Heart left ventricle (tissue), 16 donors: ENCODE data around the gene TOR4A. TPM values are rescaled to one million over a fixed set of nuclear protein-coding genes. Genes with fewer than 3 reads are reported as not detected.

Experiments used
- ATAC-seq, 4 donors: fragments of 200-7000 bp; cut with Tn5 transposase; one replicate each; pipeline ENCODE4 v1.9.1; 2020 to 2022; ENCODE audit warnings: moderate library complexity in 4 of 4, mild to moderate bottlenecking in 3 of 4, moderate number of reproducible peaks in 1 of 4
- DNase-seq, 5 donors: peaks; one replicate each; pipeline ENCODE4 v3.0.0-alpha.2; 2020
- H3K27ac ChIP-seq, 12 donors: fragments of 200-600 bp; sonication (generic) in 4 of 12; one replicate each; pipeline versions ENCODE4 v1.5.0 to v1.8.0; 2016 to 2022; ENCODE audit warnings: mild to moderate bottlenecking in 2 of 12
- H3K27me3 ChIP-seq, 9 donors: fragments of 200-600 bp; sonication (generic) in 2 of 9; one replicate each; pipeline versions ENCODE4 v1.5.1 to v1.8.0; 2016 to 2022; ENCODE audit warnings: mild to moderate bottlenecking in 3 of 9
- H3K36me3 ChIP-seq, 9 donors: fragments of 200-600 bp; sonication (generic) in 2 of 9; one replicate each; pipeline versions ENCODE4 v1.5.0 to v1.8.0; 2018 to 2022; ENCODE audit warnings: mild to moderate bottlenecking in 2 of 9
- H3K4me1 ChIP-seq, 12 donors: fragments of 200-600 bp; sonication (generic) in 4 of 12; one replicate each; pipeline versions ENCODE4 v1.5.0 to v1.8.0; 2016 to 2022; ENCODE audit warnings: mild to moderate bottlenecking in 3 of 12
- H3K4me3 ChIP-seq, 12 donors: fragments of 200-600 bp; sonication (generic) in 4 of 12; one replicate each; pipeline versions ENCODE4 v1.5.0 to v1.8.0; 2017 to 2022; ENCODE audit warnings: mild to moderate bottlenecking in 9 of 12, moderate library complexity in 4 of 12
- H3K9me3 ChIP-seq, 12 donors: fragments of 200-600 bp; sonication (generic) in 4 of 12; one replicate each; pipeline versions ENCODE4 v1.5.0 to v1.8.0; 2016 to 2022; ENCODE audit warnings: mild to moderate bottlenecking in 1 of 12
- CTCF ChIP-seq, 12 donors: fragments of 200-600 bp; sonication (generic) in 4 of 12; IDR thresholded peaks; one replicate each; pipeline versions ENCODE4 v1.5.0 to v1.8.0; 2018 to 2022; ENCODE audit warnings: antibody characterized with exemption in 12 of 12, mild to moderate bottlenecking in 5 of 12
- POLR2A ChIP-seq, 2 donors: fragments of 450-650 bp; IDR thresholded peaks; one replicate each; pipeline ENCODE4 v1.6.1; 2017; ENCODE audit warnings: antibody characterized with exemption in 2 of 2, mild to moderate bottlenecking in 2 of 2, moderate library complexity in 2 of 2
- WGBS, 4 donors: extraction: QIAGEN DNeasy Blood & Tissue Kit in 2 of 4; methylation state at CpG; one replicate each; pipeline versions ENCODE4 v1.1.5 to v1.1.7; 2013 to 2018; 5-methylcytosine and 5-hydroxymethylcytosine counted together
- intact Hi-C, 10 donors: fragments of 100-400 bp; cut with DNase I; formaldehyde crosslinking; loops; one replicate each; pipeline versions ENCODE4 v1.11.1 to v1.14.2; 2022
- polyA plus RNA-seq, 2 donors: library from polyadenylated mRNA; stranded (reverse); fragments of 200-250 nt; gene quantifications; one replicate each; pipeline ENCODE4 v1.2.3, GENCODE V29; 2013
- total RNA-seq, 9 donors: library from RNA; depleted of rRNA in 2 of 9; stranded (reverse); fragments of >200 nt in 2 of 9; fragmentation: NEBNext Ultra II Directional in 3 of 9; extraction: Animal tissue kit (Norgen Biotek cat#: 25700) in 3 of 9; gene quantifications; one replicate each; pipeline versions ENCODE4 v1.1.0 to v1.2.4, GENCODE V29; 2016 to 2023
- donor health status: ischemic (EF 13 %, LVEDD 7.1; RV severe dilation, severe dysfunction).
- donor health status: healthy with polysubstance abuse.
- donor health status: DM: no; HTN: yes; CAD: no.
- donor health status: DM: no; HTN: no; CAD: no.
- donor health status: ischemic (EF 25% LVEDD 6.9; RV normal size, moderate dysfunction).
- donor health status: ischemic (EF 25% LVEDD 5.7; RV mildly dilated, moderate dysfunction).
- donor health status: healthy.
- donor health status: DM: yes; HTN: yes; CAD: no.
- donor health status: ischemic (EF 35%, LVEDD 5.7; RV mildly dilated, moderate dysfunction).
- donor health status: nonischemic (EF 11% LVEDD 7.7; RV severe dilation, severe dysfunction).
- donor health status: DM: yes; HTN: yes; CAD: no.
- donor health status: PGD.
- donor health status: ischemic (EF 29% LVEDD 5.4; RV normal size, mild dysfunction).
- donor health status: nonischemic (EF 23%, LVEDD 6.1; RV moderate dilation, normal function).

The TOR4A gene
- total and polyA plus RNA-seq, 11 donors, result 6.6 to 46.4 (median 16.4) TPM

DNA sequence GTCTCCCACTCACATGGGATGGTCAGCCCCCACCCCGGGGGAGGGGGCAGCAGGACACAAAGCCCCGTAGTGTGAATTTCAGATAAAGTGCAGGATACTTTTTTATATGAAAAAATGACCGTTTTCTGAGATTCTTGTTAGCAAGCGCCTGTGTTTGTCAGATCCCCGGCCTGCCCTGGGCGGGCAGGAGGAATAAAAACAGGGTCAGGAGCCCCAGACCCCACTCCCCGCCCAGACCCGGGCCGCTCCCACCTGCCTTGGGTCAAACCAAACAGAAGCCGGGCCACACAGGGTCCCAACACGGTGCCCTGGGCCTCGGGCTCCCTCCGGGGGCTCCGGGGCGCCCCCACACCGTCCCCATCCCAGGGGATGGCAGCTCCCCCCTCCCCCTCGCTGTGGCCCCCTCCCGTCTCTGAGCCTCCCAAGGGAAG is 38.1 kb downstream of the TOR4A start:
- Histone ChIP-seq H3K27me3 (peaks cover 0 to 21% (median 6%) of the 10 kb centered on the region in 9 donors), H3K9me3 (no peaks in the 10 kb centered on the region), H3K4me1 (peaks cover 3 to 72% (median 38%) of the 10 kb centered on the region in 12 donors), H3K4me3 (peak overlapping the region in 10 of 12 donors; percentile 10 to 53 (median 49)), H3K27ac (peak overlapping the region; percentile 11 to 97 (median 74)), H3K36me3 (no peaks in the 10 kb centered on the region)
- ATAC-seq, result no peak
- DNase-seq, result peak in 1 of 5 donors; percentile 58
- intact Hi-C loops, result loop anchor here in 1 of 10 donors (5.0 kb wide), 1 partner anchor 77 kb away; no protein-coding TSS in a partner anchor
- 30 to 33% (median 32%) methylated on average over 14 to 18 of the region's 18 CpGs for WGBS, 4 donors
- TF ChIP-seq POLR2A (IDR thresholded peaks at IDR 0.05) (no peak), CTCF (IDR thresholded peaks at IDR 0.05) (no peak)

GRCh38 chr9:137316012-137316981 is 38.8 kb downstream of the TOR4A start:
- intact Hi-C loops, result loop anchor here in 1 of 10 donors (5.0 kb wide), 1 partner anchor 76 kb away; no protein-coding TSS in a partner anchor
- H3K27ac ChIP-seq, result peak overlapping the region; percentile 25 to 97 (median 75)
- DNase-seq (peak; percentile 56 to 83 (median 81)), ATAC-seq (peak in 2 of 4 donors; percentile 31 to 52)
- peaks cover 3 to 78% (median 42%) of the 10 kb centered on the region in 12 donors for H3K4me1 ChIP-seq
- no peak for TF ChIP-seq CTCF (IDR thresholded peaks at IDR 0.05)
- TF ChIP-seq POLR2A (IDR thresholded peaks at IDR 0.05), result no peak
- peaks cover 0 to 21% (median 6%) of the 10 kb centered on the region in 9 donors for H3K27me3 ChIP-seq
- H3K4me3 ChIP-seq, result peak overlapping the region; percentile 20 to 53 (median 46)
- no peaks in the 10 kb centered on the region for H3K9me3 ChIP-seq
- 7 to 29% (median 11%) methylated on average over 22 to 83 of the region's 83 CpGs for WGBS, 4 donors
- no peaks in the 10 kb centered on the region for H3K36me3 ChIP-seq

- ATAC-seq (no peak), DNase-seq (peak in 1 of 5 donors; percentile 16)
- no peaks in the 10 kb centered on the region for H3K36me3 ChIP-seq
- 92 to 95% (median 93%) methylated on average over 7 to 19 of the region's 19 CpGs for WGBS, 4 donors
- H3K4me3 ChIP-seq, result no peak overlapping the region
- H3K27ac ChIP-seq, result peak overlapping the region; percentile 9 to 97 (median 75)
- peaks cover 3 to 83% (median 45%) of the 10 kb centered on the region in 12 donors for H3K4me1 ChIP-seq
- TF ChIP-seq CTCF (IDR thresholded peaks at IDR 0.05) (no peak), POLR2A (IDR thresholded peaks at IDR 0.05) (no peak)
- H3K27me3 ChIP-seq, result peaks cover 0 to 21% (median 6%) of the 10 kb centered on the region in 9 donors
- no peaks in the 10 kb centered on the region for H3K9me3 ChIP-seq
- intact Hi-C loops, result loop anchor here in 1 of 10 donors (5.0 kb wide), 1 partner anchor 75 kb away; no protein-coding TSS in a partner anchor
Measured at GRCh38 chr9:137317021-137317717, 39.6 kb downstream of the TOR4A start.
